Lower lobe of right lung (tissue), 2 donors: ENCODE measurements around the gene MGAT4A. TPM values are rescaled to one million over a fixed set of nuclear protein-coding genes. Genes with fewer than 3 reads are reported as not detected.

Source experiments
- ATAC-seq, 2 donors: fragments of 200-7000 bp; cut with Tn5 transposase; one replicate each; pipeline ENCODE4 v1.9.1; 2020 to 2022; ENCODE audit warnings: mild to moderate bottlenecking in 2 of 2, moderate library complexity in 2 of 2
- DNase-seq: peaks from one replicate; pipeline ENCODE4 v3.0.0-alpha.2; 2020
- H3K27ac ChIP-seq: fragments of 200-600 bp; one replicate; pipeline ENCODE4 v1.8.0; 2022
- H3K27me3 ChIP-seq: fragments of 200-600 bp; one replicate; pipeline ENCODE4 v1.8.0; 2022; ENCODE audit warnings: low read depth
- H3K36me3 ChIP-seq: fragments of 200-600 bp; one replicate; pipeline ENCODE4 v1.8.0; 2022; ENCODE audit warnings: mild to moderate bottlenecking
- H3K4me1 ChIP-seq: fragments of 200-600 bp; one replicate; pipeline ENCODE4 v1.8.0; 2022
- H3K4me3 ChIP-seq: fragments of 200-600 bp; one replicate; pipeline ENCODE4 v1.8.0; 2022; ENCODE audit warnings: mild to moderate bottlenecking
- H3K9me3 ChIP-seq: fragments of 200-600 bp; one replicate; pipeline ENCODE4 v1.8.0; 2022
- intact Hi-C: fragments of 100-400 bp; cut with DNase I; formaldehyde crosslinking; loops from one replicate; pipeline ENCODE4 v1.11.0; 2022
- total RNA-seq: library from RNA; stranded (reverse); fragmentation: NEBNext Ultra II Directional; extraction: Animal tissue kit (Norgen Biotek cat#: 25700); gene quantifications from one replicate; pipeline ENCODE4 v1.2.1, GENCODE V29; 2021
- TF ChIP-seq, protein P1 (sequence below): fragments of 200-600 bp; IDR thresholded peaks from one replicate; pipeline ENCODE4 v1.8.0; 2022; ENCODE audit warnings: antibody characterized with exemption, mild to moderate bottlenecking
- donor health status: DM: no; HTN: yes; CAD: no; lungs with severe emphysema.

The MGAT4A gene
- total RNA-seq, 1 donor from 2014 or later, result 82.0 TPM

DNA sequence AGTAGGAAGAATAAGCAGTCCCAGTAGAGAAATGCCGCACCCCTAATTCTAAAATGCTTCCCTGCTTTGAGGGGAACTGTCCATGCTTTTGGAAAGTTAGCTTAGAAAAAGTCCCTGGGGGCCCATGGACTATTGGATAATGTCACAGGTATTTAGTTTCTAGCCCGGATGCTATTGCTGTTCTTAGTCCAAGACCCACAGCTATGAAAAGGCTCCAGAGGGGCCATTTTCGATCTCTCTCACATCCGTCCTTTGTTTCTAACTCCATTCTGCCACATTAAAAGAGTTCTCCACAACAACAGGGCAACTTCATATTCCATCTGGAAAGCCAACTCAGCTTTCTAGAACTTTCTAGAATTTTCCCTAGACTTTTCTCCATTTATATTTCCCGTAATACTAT is 47.2 kb downstream of the MGAT4A start:
- intact Hi-C loops, result no loop called here
- TF ChIP-seq, protein P1, sequence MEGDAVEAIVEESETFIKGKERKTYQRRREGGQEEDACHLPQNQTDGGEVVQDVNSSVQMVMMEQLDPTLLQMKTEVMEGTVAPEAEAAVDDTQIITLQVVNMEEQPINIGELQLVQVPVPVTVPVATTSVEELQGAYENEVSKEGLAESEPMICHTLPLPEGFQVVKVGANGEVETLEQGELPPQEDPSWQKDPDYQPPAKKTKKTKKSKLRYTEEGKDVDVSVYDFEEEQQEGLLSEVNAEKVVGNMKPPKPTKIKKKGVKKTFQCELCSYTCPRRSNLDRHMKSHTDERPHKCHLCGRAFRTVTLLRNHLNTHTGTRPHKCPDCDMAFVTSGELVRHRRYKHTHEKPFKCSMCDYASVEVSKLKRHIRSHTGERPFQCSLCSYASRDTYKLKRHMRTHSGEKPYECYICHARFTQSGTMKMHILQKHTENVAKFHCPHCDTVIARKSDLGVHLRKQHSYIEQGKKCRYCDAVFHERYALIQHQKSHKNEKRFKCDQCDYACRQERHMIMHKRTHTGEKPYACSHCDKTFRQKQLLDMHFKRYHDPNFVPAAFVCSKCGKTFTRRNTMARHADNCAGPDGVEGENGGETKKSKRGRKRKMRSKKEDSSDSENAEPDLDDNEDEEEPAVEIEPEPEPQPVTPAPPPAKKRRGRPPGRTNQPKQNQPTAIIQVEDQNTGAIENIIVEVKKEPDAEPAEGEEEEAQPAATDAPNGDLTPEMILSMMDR, result no peak
- no peak overlapping the region for H3K27ac ChIP-seq
- H3K4me3 ChIP-seq, result no peak overlapping the region
- ATAC-seq (no peak), DNase-seq (no peak)
- H3K36me3 ChIP-seq, result no peaks in the 10 kb centered on the region
- no peaks in the 10 kb centered on the region for H3K9me3 ChIP-seq
- no peaks in the 10 kb centered on the region for H3K4me1 ChIP-seq
- no peaks in the 10 kb centered on the region for H3K27me3 ChIP-seq

DNA sequence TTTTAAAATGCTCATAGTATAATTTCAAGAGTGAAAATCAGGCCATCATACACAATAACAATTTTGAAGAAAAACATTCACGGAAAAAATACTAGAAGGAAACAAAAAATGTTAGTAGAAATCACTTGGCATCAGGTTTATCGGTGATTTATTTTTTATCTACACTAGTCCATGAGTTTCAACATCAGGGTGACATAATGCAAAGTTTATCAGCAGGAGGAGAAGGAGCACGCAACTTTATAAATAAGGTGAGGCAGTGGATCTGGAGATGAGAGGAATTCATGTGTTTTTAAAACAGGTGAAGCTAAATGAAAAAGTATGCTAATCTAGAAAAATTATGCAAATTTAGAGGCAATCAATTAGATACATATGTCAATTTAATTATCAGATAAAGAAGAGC is 54.2 kb downstream of the MGAT4A start:
- H3K36me3 ChIP-seq, result peaks cover 42% of the 10 kb centered on the region
- intact Hi-C loops, result no loop called here
- ATAC-seq (no peak), DNase-seq (no peak)
- no peak overlapping the region for H3K27ac ChIP-seq
- TF ChIP-seq, protein P1, result no peak
- H3K4me1 ChIP-seq, result no peaks in the 10 kb centered on the region
- no peaks in the 10 kb centered on the region for H3K9me3 ChIP-seq
- no peaks in the 10 kb centered on the region for H3K27me3 ChIP-seq
- no peak overlapping the region for H3K4me3 ChIP-seq

DNA sequence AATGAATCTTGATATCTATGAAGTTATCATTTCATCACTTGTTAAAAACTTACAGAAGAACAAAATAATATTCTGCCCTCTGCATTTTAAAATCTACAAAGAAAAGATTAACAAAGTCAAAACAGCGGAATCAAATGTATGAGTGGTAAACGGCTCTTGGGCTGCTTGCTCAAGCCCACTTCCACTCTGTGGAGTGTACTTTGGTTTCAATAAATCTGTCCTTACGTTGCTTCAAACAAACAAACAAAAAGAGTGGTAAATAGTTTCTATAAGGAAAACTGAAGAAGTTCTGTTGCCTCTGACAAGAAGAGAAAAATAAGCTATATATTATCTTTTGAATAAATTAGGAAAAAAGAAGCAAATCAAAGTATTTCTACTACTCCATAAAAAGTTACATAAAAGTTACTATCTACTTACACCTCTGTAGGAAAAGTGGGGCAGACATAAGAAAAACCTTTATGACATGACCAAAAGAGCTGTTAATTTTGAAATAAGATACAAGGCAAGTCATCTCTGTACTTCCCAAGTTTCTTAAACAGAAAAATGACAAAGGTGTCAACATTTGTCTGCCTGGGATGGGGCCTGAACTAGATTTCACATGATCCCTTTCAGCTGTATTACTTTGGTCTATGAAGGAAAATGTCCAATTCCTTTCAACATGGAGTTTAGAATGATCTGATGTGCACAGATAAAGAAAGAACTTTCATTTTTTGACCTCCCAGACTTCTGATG is 56.5 kb downstream of the MGAT4A start:
- peaks cover 42% of the 10 kb centered on the region for H3K36me3 ChIP-seq
- H3K27ac ChIP-seq, result no peak overlapping the region
- H3K4me3 ChIP-seq, result no peak overlapping the region
- no peaks in the 10 kb centered on the region for H3K9me3 ChIP-seq
- intact Hi-C loops, result no loop called here
- no peaks in the 10 kb centered on the region for H3K4me1 ChIP-seq
- DNase-seq (no peak), ATAC-seq (no peak)
- no peaks in the 10 kb centered on the region for H3K27me3 ChIP-seq
- TF ChIP-seq, protein P1, result no peak

DNA sequence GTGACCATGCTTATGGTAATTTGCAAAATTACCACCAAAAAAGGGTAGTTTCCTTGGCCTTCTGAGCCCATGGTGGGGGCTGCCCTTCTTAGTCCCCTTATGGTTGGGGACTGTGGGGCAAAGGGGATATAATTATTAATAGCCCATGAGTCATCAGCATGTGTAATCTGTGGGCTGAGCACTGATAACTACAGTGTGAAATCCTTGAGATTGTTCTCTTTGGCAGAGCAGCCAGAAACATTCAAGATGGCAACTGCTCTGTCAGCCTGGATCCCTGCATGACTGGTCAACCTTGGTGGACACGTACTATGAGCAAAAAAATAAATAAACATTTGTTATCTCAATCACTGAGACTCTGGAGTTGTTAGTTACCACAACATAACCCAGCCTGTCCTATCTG is 61.3 kb downstream of the MGAT4A start:
- Histone ChIP-seq H3K36me3 (peaks cover 21% of the 10 kb centered on the region), H3K4me3 (no peak overlapping the region), H3K27me3 (no peaks in the 10 kb centered on the region), H3K27ac (no peak overlapping the region), H3K4me1 (peaks cover under 1% of the 10 kb centered on the region), H3K9me3 (no peaks in the 10 kb centered on the region)
- intact Hi-C loops, result no loop called here
- DNase-seq (no peak), ATAC-seq (no peak)
- TF ChIP-seq, protein P1, result no peak

DNA sequence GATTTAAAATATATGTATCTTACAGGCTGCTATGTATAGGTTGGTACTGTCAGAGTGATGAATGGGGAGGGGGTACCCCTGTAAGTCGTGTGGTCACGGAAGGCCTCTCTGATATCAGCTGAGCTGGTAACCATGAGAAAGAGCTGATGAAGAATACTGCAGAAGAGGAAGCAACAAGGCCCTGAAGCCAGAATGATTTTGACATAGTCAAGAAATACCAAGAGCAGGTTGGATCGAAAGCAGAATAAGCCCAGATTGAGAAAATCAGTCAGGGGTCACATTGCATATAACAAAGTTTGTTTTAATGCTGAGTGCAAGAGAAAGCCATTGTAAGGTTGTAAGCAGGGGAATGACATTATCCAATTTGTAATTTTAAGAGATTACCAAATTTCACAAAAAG is 65.3 kb downstream of the MGAT4A start:
- TF ChIP-seq, protein P1, result no peak

More for the DNA sequence above, 65.3 kb downstream of the MGAT4A start:
- intact Hi-C loops, result no loop called here
- no peak overlapping the region for H3K4me3 ChIP-seq
- peaks cover 8% of the 10 kb centered on the region for H3K36me3 ChIP-seq
- ATAC-seq (peak; percentile 52 to 60), DNase-seq (no peak)
- H3K27me3 ChIP-seq, result no peaks in the 10 kb centered on the region
- peaks cover 8% of the 10 kb centered on the region for H3K4me1 ChIP-seq
- H3K27ac ChIP-seq, result no peak overlapping the region
- no peaks in the 10 kb centered on the region for H3K9me3 ChIP-seq
